H9 (cell line): ENCODE measurements around the gene SUOX. TPM values are rescaled to one million over a fixed set of nuclear protein-coding genes. Genes with fewer than 3 reads are reported as not detected.

Experiments
- DNase-seq: peaks from one replicate; pipeline ENCODE4 v3.0.0-alpha.2; 2017
- H2AFZ ChIP-seq: one replicate; pipeline ENCODE4 v1.6.1; 2013; ENCODE audit warnings: mild to moderate bottlenecking, low read length, control low read depth, moderate library complexity
- H2AK5ac ChIP-seq: 2 replicates; pipeline ENCODE4 v1.6.1; 2013; ENCODE audit warnings: low read length, control low read depth, mixed read lengths; ENCODE audit not compliant: insufficient read length
- H2BK120ac ChIP-seq: one replicate; pipeline ENCODE4 v1.6.1; 2013; ENCODE audit warnings: low read depth, mild to moderate bottlenecking, low read length, control low read depth, inconsistent platforms; ENCODE audit not compliant: poor library complexity, severe bottlenecking
- H2BK12ac ChIP-seq: 2 replicates; pipeline ENCODE4 v1.6.1; 2013; ENCODE audit warnings: low read length, control low read depth, mixed read lengths, low read depth; ENCODE audit not compliant: insufficient read length
- H2BK15ac ChIP-seq: 2 replicates; pipeline ENCODE4 v1.6.1; 2013; ENCODE audit warnings: low read depth, low read length, control low read depth
- H2BK20ac ChIP-seq: one replicate; pipeline ENCODE4 v1.6.1; 2013; ENCODE audit warnings: low read depth, mild to moderate bottlenecking, low read length, control low read depth, inconsistent platforms; ENCODE audit not compliant: poor library complexity, severe bottlenecking
- H2BK5ac ChIP-seq: 2 replicates; pipeline ENCODE4 v1.6.1; 2013; ENCODE audit warnings: low read length, control low read depth, mixed read lengths; ENCODE audit not compliant: insufficient read length
- H3K14ac ChIP-seq: 2 replicates; pipeline ENCODE4 v1.6.1; 2013; ENCODE audit warnings: low read length, control low read depth; ENCODE audit not compliant: insufficient read depth
- H3K18ac ChIP-seq: 2 replicates; pipeline ENCODE4 v1.6.1; 2013; ENCODE audit warnings: low read depth, mild to moderate bottlenecking, mixed read lengths, low read length, control low read depth; ENCODE audit not compliant: insufficient read length
- H3K23ac ChIP-seq: 2 replicates; pipeline ENCODE4 v1.6.1; 2013; ENCODE audit warnings: low read length, control low read depth, mixed read lengths, low read depth; ENCODE audit not compliant: insufficient read length
- H3K23me2 ChIP-seq: 2 replicates; pipeline ENCODE4 v1.6.1; 2013; ENCODE audit warnings: low read depth, mild to moderate bottlenecking, mixed read lengths, low read length, control low read depth; ENCODE audit not compliant: insufficient read length, poor library complexity, severe bottlenecking
- H3K27ac ChIP-seq: 2 replicates; pipeline ENCODE4 v1.5.1; 2013; ENCODE audit warnings: low read length, control low read depth, mixed read lengths, low read depth; ENCODE audit not compliant: insufficient read length
- H3K27me3 ChIP-seq: 2 replicates; pipeline ENCODE4 v1.6.1; 2013; ENCODE audit warnings: low read length, control low read depth, inconsistent platforms; ENCODE audit not compliant: insufficient read depth
- H3K4ac ChIP-seq: 2 replicates; pipeline ENCODE4 v1.6.1; 2013; ENCODE audit warnings: low read depth, mild to moderate bottlenecking, control low read depth, inconsistent platforms, low read length, moderate library complexity
- H3K4me1 ChIP-seq: 2 replicates; pipeline ENCODE4 v1.6.1; 2013; ENCODE audit warnings: low read length, control low read depth, inconsistent platforms; ENCODE audit not compliant: insufficient read depth
- H3K4me2 ChIP-seq: 2 replicates; pipeline ENCODE4 v1.6.1; 2013; ENCODE audit warnings: low read length, control low read depth, mixed read lengths; ENCODE audit not compliant: insufficient read length, insufficient read depth
- H3K56ac ChIP-seq: 2 replicates; pipeline ENCODE4 v1.6.1; 2013; ENCODE audit warnings: low read depth, mild to moderate bottlenecking, mixed read lengths, low read length, control low read depth; ENCODE audit not compliant: insufficient read length
- H3K79me1 ChIP-seq: 2 replicates; pipeline ENCODE4 v1.6.1; 2013; ENCODE audit warnings: low read depth, mild to moderate bottlenecking, moderate library complexity, low read length, control low read depth, inconsistent platforms; ENCODE audit not compliant: insufficient read depth, poor library complexity, severe bottlenecking
- H3K79me2 ChIP-seq: 2 replicates; pipeline ENCODE4 v1.6.1; 2013; ENCODE audit warnings: low read length, control low read depth, inconsistent platforms; ENCODE audit not compliant: insufficient read depth
- H3K9ac ChIP-seq: 2 replicates; pipeline ENCODE4 v1.6.1; 2013; ENCODE audit warnings: low read length, control low read depth, mixed read lengths; ENCODE audit not compliant: insufficient read length; ENCODE audit errors: extremely low read depth
- H3K9me3 ChIP-seq: one replicate; pipeline ENCODE4 v1.6.1; 2013; ENCODE audit warnings: low read depth, low read length, inconsistent platforms; ENCODE audit not compliant: control insufficient read depth
- H3T11ph ChIP-seq: one replicate; pipeline ENCODE4 v1.6.1; 2013; ENCODE audit warnings: mild to moderate bottlenecking, low read length, control low read depth, inconsistent platforms
- H4K20me1 ChIP-seq: one replicate; pipeline ENCODE4 v1.6.1; 2013; ENCODE audit not compliant: control insufficient read depth, insufficient read length, insufficient read depth
- H4K5ac ChIP-seq: 2 replicates; pipeline ENCODE4 v1.6.1; 2013; ENCODE audit warnings: low read depth, mild to moderate bottlenecking, mixed read lengths, low read length, control low read depth; ENCODE audit not compliant: insufficient read length
- H4K8ac ChIP-seq: replicated peaks from 2 replicates; pipeline ENCODE4 v1.6.1; 2013; ENCODE audit warnings: low read length, control low read depth, mixed read lengths, low read depth; ENCODE audit not compliant: insufficient read length
- H4K91ac ChIP-seq: 2 replicates; pipeline ENCODE4 v1.6.1; 2013; ENCODE audit warnings: low read depth, mild to moderate bottlenecking, moderate library complexity, mixed read lengths, low read length, control low read depth; ENCODE audit not compliant: insufficient read length
- H3K27ac Mint-ChIP-seq, 3 experiments: 2 replicates in 2 of 3; 3 replicates in 1 of 3; pipeline ENCODE4 v1.8.0; 2020 to 2021; ENCODE audit warnings: mixed read lengths in 3 of 3, mild to moderate bottlenecking in 1 of 3, moderate library complexity in 1 of 3
- H3K27me3 Mint-ChIP-seq: 2 replicates; pipeline ENCODE4 v1.8.0; 2021; ENCODE audit warnings: low read depth, mild to moderate bottlenecking, moderate library complexity, mixed read lengths
- H3K36me3 Mint-ChIP-seq, 3 experiments: 2 replicates in 2 of 3; 3 replicates in 1 of 3; pipeline ENCODE4 v1.8.0; 2020 to 2021; ENCODE audit warnings: low read depth in 3 of 3, mixed read lengths in 3 of 3; ENCODE audit not compliant: insufficient read depth in 1 of 3
- H3K4me1 Mint-ChIP-seq, 2 experiments: 2 replicates each; pipeline ENCODE4 v1.8.0; 2020; ENCODE audit warnings: mixed read lengths in 2 of 2
- H3K4me3 Mint-ChIP-seq, 2 experiments: 2 replicates in 1 of 2; 3 replicates in 1 of 2; pipeline ENCODE4 v1.8.0; 2020 to 2021; ENCODE audit warnings: mild to moderate bottlenecking in 2 of 2, mixed read lengths in 2 of 2, moderate library complexity in 1 of 2
- H3K9me3 Mint-ChIP-seq, 2 experiments: 2 replicates in 1 of 2; 3 replicates in 1 of 2; pipeline ENCODE4 v1.8.0; 2020; ENCODE audit warnings: mild to moderate bottlenecking in 2 of 2, mixed read lengths in 2 of 2, moderate library complexity in 1 of 2
- WGBS: extraction: QIAGEN DNeasy Blood & Tissue Kit; methylation state at CpG from one replicate; pipeline ENCODE4 v1.1.7; 2013; ENCODE audit warnings: missing lambda C conversion rate, low lambda C conversion rate, mixed read lengths; ENCODE audit not compliant: insufficient read length; ENCODE audit errors: extremely low coverage; 5-methylcytosine and 5-hydroxymethylcytosine counted together
- total RNA-seq: library from RNA; stranded (reverse); gene quantifications from 2 replicates; pipeline ENCODE4 v1.2.1, GENCODE V29; 2021
- TF ChIP-seq, protein P1 (sequence below): fragments of 200-600 bp; sonication (generic); conservative IDR thresholded peaks from 3 replicates; pipeline ENCODE4 v1.8.0; 2021; ENCODE audit warnings: antibody characterized with exemption, mild to moderate bottlenecking

The SUOX gene
- total RNA-seq, 1 experiment from 2014 or later: 21.0 TPM

DNA sequence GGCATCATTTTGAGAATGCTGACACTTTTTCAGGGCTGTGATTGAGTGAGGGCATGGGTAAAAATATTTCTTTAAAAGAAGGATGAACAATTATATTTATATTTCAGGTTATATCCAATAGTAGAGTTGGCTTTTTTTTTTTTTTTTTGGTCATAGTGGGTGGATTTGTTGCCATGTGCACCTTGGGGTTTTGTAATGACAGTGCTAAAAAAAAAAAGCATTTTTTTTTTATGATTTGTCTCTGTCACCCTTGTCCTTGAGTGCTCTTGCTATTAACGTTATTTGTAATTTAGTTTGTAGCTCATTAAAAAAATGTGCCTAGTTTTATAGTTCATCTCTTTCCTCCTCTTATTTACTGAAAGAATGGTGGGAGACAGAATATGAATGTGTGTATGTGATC, 24.6 kb upstream of the SUOX start:
- Histone ChIP-seq H3K79me2 (peaks cover 11% of the 10 kb centered on the region; the same call in 1 of the 2 replicates), H3K9me3 (no peaks in the 10 kb centered on the region), H3T11ph (no peak overlapping the region), H2BK120ac (no peak overlapping the region), H2BK15ac (no peak overlapping the region), H3K27ac (no peak overlapping the region), H3K18ac (no peak overlapping the region), H2BK12ac (no peak overlapping the region), H3K4me1 (peaks cover 3% of the 10 kb centered on the region; the same call in 1 of the 2 replicates), H2AFZ (no peak overlapping the region), H3K14ac (no peak overlapping the region), H3K4ac (no peak overlapping the region), H3K4me2 (peak overlapping the region; percentile 57), H2BK20ac (no peak overlapping the region), H4K8ac (no peak overlapping the region), H4K20me1 (no peaks in the 10 kb centered on the region), H2AK5ac (no peak overlapping the region), H4K91ac (no peak overlapping the region), H4K5ac (no peak overlapping the region), H3K23ac (no peak overlapping the region), H3K9ac (no peak overlapping the region), H3K79me1 (peaks cover 3% of the 10 kb centered on the region), H3K23me2 (peaks cover 9% of the 10 kb centered on the region), H3K56ac (no peak overlapping the region), H2BK5ac (no peak overlapping the region), H3K27me3 (no peaks in the 10 kb centered on the region)
- Mint-ChIP-seq H3K36me3 (peaks cover 15 to 50% (median 47%) of the 10 kb centered on the region in 3 experiments; a peak in 6 of 7 replicates), H3K9me3 (no peaks in the 10 kb centered on the region), H3K27me3 (no peaks in the 10 kb centered on the region), H3K4me3 (peak overlapping the region in 1 of 2 experiments; percentile 30; a peak in 2 of 5 replicates), H3K4me1 (peaks cover 13 to 16% of the 10 kb centered on the region in 2 experiments), H3K27ac (peak overlapping the region; percentile 19 to 80 (median 53); a peak in 3 of 7 replicates)
- no peak for DNase-seq
- TF ChIP-seq, protein P1, sequence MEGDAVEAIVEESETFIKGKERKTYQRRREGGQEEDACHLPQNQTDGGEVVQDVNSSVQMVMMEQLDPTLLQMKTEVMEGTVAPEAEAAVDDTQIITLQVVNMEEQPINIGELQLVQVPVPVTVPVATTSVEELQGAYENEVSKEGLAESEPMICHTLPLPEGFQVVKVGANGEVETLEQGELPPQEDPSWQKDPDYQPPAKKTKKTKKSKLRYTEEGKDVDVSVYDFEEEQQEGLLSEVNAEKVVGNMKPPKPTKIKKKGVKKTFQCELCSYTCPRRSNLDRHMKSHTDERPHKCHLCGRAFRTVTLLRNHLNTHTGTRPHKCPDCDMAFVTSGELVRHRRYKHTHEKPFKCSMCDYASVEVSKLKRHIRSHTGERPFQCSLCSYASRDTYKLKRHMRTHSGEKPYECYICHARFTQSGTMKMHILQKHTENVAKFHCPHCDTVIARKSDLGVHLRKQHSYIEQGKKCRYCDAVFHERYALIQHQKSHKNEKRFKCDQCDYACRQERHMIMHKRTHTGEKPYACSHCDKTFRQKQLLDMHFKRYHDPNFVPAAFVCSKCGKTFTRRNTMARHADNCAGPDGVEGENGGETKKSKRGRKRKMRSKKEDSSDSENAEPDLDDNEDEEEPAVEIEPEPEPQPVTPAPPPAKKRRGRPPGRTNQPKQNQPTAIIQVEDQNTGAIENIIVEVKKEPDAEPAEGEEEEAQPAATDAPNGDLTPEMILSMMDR: no peak
- no CpG with 5 or more reads among the region's 1 CpG for WGBS
